NCI-H748 (cell line): ENCODE data around the gene KHDC1.
A peak's percentile ranks its signal among the peaks of the same experiment; 100 is the strongest.
"Not testable (repeated sequence)": the region's sequence is repeated elsewhere in the genome, so short reads cannot be mapped to it uniquely, and the experiment has no call there.

Source experiments
- DNase-seq: peaks from one replicate; lab custom pipeline; 2025; ENCODE audit not compliant: unreplicated experiment; lab: John Stamatoyannopoulos, UW

Gene KHDC1

DNA sequence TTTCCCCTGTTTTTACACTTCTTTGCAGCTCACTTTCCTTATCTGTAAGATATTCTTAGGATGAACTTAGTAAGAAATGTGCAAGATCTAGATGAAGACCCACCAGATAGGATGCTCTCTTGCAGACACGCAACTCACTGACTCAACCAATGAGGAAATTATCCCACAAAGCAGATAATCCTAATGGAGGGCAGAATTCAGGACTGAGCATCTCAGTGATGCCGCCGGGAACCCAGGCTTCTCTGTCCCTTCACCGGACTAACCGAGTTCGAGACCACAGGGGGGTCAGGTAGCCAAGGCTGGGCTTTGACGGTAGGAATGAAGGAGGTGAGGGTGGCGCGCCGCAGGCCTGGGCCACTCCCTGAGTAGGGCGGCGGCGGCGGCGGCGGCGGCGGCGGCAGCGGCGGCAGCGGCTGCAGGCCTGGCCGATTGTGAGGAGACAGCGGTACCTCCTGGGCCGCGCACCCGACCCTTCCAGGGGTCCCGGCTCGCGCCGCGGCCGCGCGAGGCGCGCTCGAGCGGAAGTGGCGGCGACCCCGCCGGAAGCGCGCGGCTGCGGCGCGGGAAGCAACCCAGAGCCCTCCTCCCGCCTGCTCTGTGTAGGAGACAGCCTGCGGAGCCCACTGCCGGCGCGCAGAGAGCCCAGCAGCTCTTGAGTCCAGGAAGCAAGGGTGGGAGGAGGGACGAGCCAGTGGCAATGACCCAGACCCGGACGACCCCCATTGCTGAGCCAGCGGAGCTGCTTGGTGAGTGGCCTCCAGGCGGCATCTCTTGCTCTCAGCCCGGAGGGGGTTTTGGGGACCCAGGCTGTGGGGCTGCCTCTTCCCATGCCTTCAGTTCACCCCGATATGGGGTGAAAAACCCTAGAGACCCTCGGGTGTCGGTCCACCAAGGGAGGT lies at the start of gene KHDC1:
Gene KHDC1 (minus strand): TSS at position 526 of the 899 bp plus-strand sequence. CDS start 20,679 bp downstream, outside the sequence.
- peak; percentile 89 for DNase-seq

- not testable (repeated sequence) for DNase-seq
These were observed 47.5 kb upstream of the KHDC1 start for GRCh38 chr6:73310503-73310845.

DNA sequence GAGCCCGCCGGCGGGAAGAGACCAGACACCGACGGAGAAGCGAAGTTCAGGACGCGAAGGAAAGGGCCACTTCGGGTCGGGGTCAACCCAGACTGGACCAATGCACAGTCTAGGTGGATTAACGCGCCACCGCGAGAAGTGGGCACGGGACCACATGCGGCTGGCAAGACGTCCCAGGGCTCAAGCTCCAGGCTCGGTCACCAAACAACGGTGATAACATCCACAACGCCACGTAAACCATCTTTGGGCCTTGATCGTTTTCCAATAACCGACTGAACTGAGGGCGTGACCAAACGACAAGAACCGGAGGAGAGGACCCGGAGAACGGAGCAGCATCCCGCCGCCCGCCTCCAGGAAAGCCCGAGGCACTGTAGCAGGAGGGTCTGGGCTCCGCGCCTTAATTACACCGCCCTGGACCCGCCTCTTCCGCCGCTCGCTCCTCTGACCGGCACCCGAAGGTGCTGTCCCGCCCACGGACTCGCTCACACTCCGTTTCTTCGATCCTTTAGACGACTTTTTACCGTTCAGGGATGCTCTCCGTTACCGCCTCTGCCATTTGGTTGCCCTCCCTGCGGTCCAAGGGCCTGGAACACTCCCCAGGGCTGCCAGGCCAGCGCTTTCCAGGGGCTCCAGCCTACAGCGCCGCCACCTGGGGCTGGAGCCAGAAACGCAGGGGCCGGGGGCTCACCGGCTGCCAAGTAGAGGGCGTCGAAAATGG lies 46.9 kb upstream of the KHDC1 start:
- DNase-seq = peak; percentile 84

DNA sequence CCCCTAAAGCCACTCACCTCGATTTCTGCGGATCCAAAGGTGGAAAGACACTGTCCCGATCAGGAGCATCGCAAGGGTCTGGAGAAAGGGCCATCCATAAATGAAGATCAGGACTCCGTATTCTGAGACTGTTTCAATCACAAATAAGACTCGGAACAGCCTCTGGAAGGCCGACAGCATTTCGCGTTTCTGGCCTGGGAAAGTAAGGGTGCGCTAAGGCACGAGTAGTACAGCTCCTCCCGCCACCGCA lies 46.5 kb upstream of the KHDC1 start:
- no peak for DNase-seq

GRCh38 chr6:73308712-73309534 lies 45.9 kb upstream of the KHDC1 start:
- peak; percentile 71 for DNase-seq

DNA sequence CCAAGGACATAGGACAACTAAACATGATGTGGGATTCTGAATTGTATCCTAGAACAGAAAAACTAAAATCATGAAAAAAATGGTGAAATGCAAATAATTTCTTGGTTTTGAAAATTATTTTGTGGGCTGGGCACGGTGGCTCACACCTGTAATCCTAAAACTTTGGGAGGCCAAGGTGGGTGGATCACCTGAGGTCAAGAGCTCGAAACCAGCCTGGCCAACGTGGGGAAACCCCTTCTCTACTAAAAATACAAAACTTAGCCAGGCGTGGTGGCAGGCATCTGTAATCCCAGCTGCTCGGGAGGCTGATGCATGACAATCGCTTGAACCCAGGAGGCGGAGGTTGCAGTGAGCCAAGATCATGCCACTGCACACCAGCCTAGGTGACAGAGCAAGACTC lies 40.8 kb upstream of the KHDC1 start:
- not testable (repeated sequence) for DNase-seq

GRCh38 chr6:73302339-73302738 lies 39.3 kb upstream of the KHDC1 start:
- no peak for DNase-seq

DNA sequence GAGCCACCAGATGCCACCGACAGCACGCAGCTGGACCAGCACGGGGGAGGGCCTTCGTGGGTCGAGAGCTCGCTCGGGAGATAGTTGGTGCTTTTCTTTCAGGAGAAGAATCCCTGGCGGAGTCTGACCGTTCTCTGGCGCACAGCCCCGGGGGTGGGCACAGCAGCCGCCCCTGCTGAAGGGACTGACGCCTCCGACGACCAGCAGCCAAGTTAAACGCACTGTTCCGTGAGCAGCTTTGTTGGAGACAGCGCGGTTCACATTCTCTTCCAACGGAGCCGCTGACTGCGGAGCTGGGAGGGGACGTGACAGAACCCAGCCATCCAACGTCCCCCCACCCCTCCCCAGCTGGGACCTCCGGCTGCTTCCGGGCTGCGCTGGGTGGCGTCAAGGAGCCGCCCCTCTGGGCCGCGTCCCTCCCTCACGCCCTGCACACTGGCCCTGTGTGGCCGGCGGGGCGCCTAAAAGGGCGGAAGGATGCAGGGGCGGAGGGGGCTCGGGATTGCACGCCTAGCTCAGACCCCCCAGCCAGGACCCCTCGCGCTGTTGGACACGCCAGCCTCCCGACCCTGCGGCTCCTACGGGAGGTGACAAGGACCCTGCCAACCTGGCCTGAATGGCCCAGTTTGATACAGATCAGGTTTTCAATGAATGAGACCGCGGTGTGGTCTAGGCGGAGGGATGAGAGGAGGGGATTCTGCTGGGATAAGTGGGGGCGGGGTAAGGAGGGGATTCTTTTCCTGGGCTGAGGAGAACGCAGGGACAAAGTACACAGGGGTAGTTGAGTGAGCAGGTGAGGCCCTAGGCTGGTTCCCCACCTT lies 36.4 kb upstream of the KHDC1 start:
- DNase-seq = no peak

GRCh38 chr6:73293331-73293730 lies 30.3 kb upstream of the KHDC1 start:
- DNase-seq = no peak

DNA sequence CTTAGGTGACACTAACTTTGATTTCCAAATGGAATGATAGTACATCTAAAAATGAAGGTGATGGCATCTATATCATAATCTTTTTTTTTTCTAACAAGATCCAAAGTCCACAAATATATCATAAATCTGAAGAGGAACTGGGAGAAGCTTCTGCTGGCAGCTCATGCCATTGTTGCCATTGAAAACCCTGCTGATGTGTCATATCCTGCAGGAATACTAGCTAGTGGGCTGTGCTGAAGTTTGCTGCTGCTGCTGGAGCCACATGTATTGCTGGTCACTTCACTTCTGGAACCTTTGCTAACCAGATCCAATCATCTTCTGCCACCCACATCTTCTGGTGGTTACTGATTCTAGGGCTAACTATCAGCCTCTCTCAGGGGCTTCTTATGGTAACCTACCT lies 27.4 kb upstream of the KHDC1 start:
- DNase-seq = no peak

DNA sequence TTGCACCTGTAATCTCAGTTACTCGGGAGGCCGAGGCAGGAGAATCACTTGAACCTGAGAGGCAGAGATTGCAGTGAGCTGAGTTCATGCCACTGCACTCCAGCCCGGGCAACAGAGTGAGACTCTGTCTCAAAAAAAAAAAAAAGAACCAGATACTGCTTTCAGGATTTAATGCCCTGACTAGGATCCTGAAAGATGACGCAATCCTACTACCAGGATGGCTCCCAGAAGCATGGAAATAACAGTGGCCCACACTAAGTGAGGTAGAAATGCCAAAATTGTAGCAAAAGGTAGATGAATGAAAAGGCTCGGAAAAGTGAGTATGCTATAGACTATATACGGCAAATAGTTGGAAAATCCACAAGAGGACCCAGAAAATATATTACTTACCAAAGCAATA lies 23.8 kb upstream of the KHDC1 start:
- no peak for DNase-seq

GRCh38 chr6:73285674-73286283 lies 22.8 kb upstream of the KHDC1 start:
- peak; percentile 24 for DNase-seq

GRCh38 chr6:73282871-73283270 lies 19.9 kb upstream of the KHDC1 start:
- no peak for DNase-seq

- DNase-seq = not testable (repeated sequence)
These were observed 18.7 kb upstream of the KHDC1 start for GRCh38 chr6:73281684-73282083.

DNA sequence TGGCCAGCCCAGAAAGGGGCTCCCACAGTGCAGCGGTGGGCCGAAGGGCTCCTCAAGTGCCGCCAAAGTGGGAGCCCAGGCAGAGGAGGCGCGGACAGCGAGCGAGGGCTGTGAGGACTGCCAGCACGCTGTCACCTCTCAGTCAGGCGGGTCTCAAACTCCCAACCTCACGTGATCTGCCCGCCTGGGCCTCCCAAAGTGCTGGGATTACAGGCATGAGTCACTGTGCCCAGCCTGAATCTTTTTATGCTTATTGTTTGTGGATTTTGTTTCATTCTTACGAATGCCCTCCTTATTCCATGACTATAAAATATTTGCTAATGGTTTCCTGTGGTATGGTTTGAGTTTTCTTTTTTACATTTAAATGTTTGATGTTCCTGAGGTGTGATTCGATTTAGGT lies 6.3 kb upstream of the KHDC1 start:
- not testable (repeated sequence) for DNase-seq

DNA sequence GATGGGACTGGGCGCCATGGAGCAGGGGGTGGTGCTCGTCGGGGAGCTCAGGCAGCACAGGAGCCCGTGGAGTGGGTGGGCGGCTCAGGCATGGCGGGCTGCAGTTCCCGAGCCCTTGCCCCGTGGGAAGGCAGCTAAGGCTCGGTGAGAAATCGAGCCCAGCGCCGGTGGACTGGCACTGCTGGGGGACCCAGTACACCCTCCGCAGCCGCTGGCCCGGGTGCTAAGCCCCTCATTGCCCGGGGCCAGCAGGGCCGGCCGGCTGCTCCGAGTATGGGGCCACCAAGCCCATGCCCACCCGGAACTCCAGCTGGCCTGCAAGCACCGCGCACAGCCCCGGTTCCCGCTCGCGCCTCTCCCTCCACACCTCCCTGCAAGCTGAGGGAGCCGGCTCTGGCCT lies 5.9 kb upstream of the KHDC1 start:
- DNase-seq = not testable (repeated sequence)

- no peak for DNase-seq
These were observed 1.4 kb upstream of the KHDC1 start for GRCh38 chr6:73264446-73264845.

- peak; percentile 38 for DNase-seq
These were observed 544 bp upstream of the KHDC1 start for GRCh38 chr6:73263570-73263909.

DNA sequence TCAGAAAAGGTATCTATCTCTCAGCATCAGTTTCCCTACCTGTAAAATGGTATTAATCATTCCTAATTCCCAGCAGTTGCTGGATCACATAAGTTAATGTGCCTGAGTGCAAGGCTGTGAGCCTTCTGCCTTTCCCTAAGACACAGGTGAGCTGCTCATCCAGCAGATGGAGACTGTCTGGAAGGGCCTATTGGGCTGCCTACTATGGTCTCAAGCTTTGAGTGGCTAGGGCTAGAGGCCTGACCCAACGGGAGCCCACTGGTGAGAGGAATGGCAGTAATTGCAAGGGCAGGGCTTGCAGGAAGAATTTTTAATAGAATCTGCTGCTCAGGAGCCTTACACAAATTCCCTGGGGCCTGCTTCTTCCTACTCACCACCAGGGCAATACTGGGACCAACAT lies 4.3 kb downstream of the KHDC1 start:
- no peak for DNase-seq

DNA sequence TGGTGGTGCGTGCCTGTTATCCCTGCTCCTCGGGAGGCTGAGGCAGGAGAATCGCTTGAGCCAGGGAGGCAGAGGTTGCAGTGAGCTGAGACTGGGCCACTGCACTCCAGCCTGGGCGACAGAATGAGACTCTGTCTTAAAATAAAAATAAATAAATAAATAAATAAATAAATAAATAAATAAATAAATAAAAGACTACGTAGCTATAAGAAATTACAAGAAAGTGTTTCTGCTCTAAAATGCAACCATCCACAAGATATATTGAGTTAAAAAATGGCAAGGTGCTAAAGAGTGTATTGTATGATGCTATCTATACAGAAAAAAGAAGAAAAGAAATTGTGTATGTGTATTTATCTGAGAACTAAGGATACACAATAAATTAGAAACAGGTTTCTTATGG lies 8.7 kb downstream of the KHDC1 start:
- not testable (repeated sequence) for DNase-seq

GRCh38 chr6:73252703-73253102 lies 10.3 kb downstream of the KHDC1 start:
- DNase-seq = no peak
